Neural cell (in vitro differentiated cells): ENCODE results near the gene RAET1G. TPM values are rescaled to one million over a fixed set of nuclear protein-coding genes. Genes with fewer than 3 reads are reported as not detected.
"Not testable (repeated sequence)": the region's sequence is repeated elsewhere in the genome, so short reads cannot be mapped to it uniquely, and the experiment has no call there.

Experiments
- H2AFZ ChIP-seq: fragments of 200-600, 300-800 bp; sonication (generic), shearing (Covaris generic); 2 replicates; pipeline ENCODE4 v1.6.0; 2014; ENCODE audit warnings: low read depth, mild to moderate bottlenecking, antibody characterized with exemption, low read length, moderate library complexity
- H3F3A ChIP-seq: fragments of 200-600 bp; shearing (Covaris generic); 2 replicates; pipeline ENCODE4 v1.6.1; 2016; ENCODE audit warnings: mild to moderate bottlenecking, moderate library complexity, mixed read lengths, antibody characterized with exemption, low read length; ENCODE audit not compliant: insufficient read depth, poor library complexity, severe bottlenecking
- H3K27ac ChIP-seq: fragments of 200-600, 300-800 bp; sonication (generic), shearing (Covaris generic); 2 replicates; pipeline ENCODE4 v1.5.1; 2014; ENCODE audit warnings: mild to moderate bottlenecking, low read length, moderate library complexity
- H3K27me3 ChIP-seq: fragments of 300-800, 200-600 bp; sonication (generic), shearing (Covaris generic); 2 replicates; pipeline ENCODE4 v1.6.0; 2014; ENCODE audit warnings: mild to moderate bottlenecking, low read depth, low read length, moderate library complexity; ENCODE audit not compliant: insufficient read depth
- H3K36me3 ChIP-seq: fragments of 300-800, 200-600 bp; sonication (generic), shearing (Covaris generic); 2 replicates; pipeline ENCODE4 v1.5.1; 2014; ENCODE audit warnings: mild to moderate bottlenecking, antibody characterized with exemption, low read length, moderate library complexity; ENCODE audit not compliant: insufficient read depth
- H3K4me2 ChIP-seq: fragments of 300-800, 200-600 bp; sonication (generic), shearing (Covaris generic); 2 replicates; pipeline ENCODE4 v1.6.0; 2014; ENCODE audit warnings: mild to moderate bottlenecking, low read length
- H3K4me3 ChIP-seq: fragments of 300-800, 200-600 bp; sonication (generic), shearing (Covaris generic); 2 replicates; pipeline ENCODE4 v1.5.1; 2014; ENCODE audit warnings: mild to moderate bottlenecking, low read length, moderate library complexity
- H3K79me2 ChIP-seq: fragments of 200-600 bp; shearing (Covaris generic); replicated peaks from 2 replicates; pipeline ENCODE4 v1.6.0; 2014; ENCODE audit warnings: mild to moderate bottlenecking, low read length, moderate library complexity; ENCODE audit not compliant: insufficient read depth
- H3K9ac ChIP-seq: fragments of 300-800, 200-600 bp; sonication (generic), shearing (Covaris generic); 2 replicates; pipeline ENCODE4 v1.6.1; 2016; ENCODE audit warnings: mild to moderate bottlenecking, low read length, mixed read lengths
- H3K9me2 ChIP-seq: fragments of 200-600 bp; shearing (Covaris generic); 2 replicates; pipeline ENCODE4 v1.6.1; 2016; ENCODE audit warnings: mild to moderate bottlenecking, low read length, mixed read lengths; ENCODE audit not compliant: insufficient read depth
- H3K9me3 ChIP-seq: fragments of 200-600, 300-800 bp; sonication (generic), shearing (Covaris generic); 2 replicates; pipeline ENCODE4 v1.6.1; 2016; ENCODE audit warnings: mild to moderate bottlenecking, mixed run types, low read length, moderate library complexity, mixed read lengths
- H4K20me1 ChIP-seq: fragments of 200-600 bp; shearing (Covaris generic); 2 replicates; pipeline ENCODE4 v1.6.1; 2016; ENCODE audit warnings: mild to moderate bottlenecking, mixed run types; ENCODE audit not compliant: insufficient read depth
- EP300 ChIP-seq: fragments of 450-650 bp; conservative IDR thresholded peaks from 2 replicates; pipeline ENCODE4 v1.6.1; 2014; ENCODE audit warnings: antibody characterized with exemption, mild to moderate bottlenecking, moderate library complexity; ENCODE audit not compliant: poor library complexity, severe bottlenecking
- EZH2 ChIP-seq: fragments of 200-600, 300-800 bp; shearing (Covaris generic), sonication (generic); IDR thresholded peaks from 2 replicates; pipeline ENCODE4 v1.6.1; 2014; ENCODE audit warnings: antibody characterized with exemption, low read length, borderline replicate concordance, mild to moderate bottlenecking; ENCODE audit not compliant: insufficient read depth, poor library complexity, severe bottlenecking
- MXI1 ChIP-seq: fragments of 450-650 bp; conservative IDR thresholded peaks from 2 replicates; pipeline ENCODE4 v1.6.1; 2014; ENCODE audit warnings: antibody characterized with exemption, mild to moderate bottlenecking; ENCODE audit not compliant: poor library complexity, severe bottlenecking
- POLR2AphosphoS5 ChIP-seq: IDR thresholded peaks from 2 replicates; pipeline ENCODE4 v1.6.1; 2012
- RAD21 ChIP-seq: fragments of 450-650 bp; conservative IDR thresholded peaks from 2 replicates; pipeline ENCODE4 v1.6.1; 2014; ENCODE audit warnings: antibody characterized with exemption, mild to moderate bottlenecking, moderate library complexity
- REST ChIP-seq: IDR thresholded peaks from 2 replicates; pipeline ENCODE4 v1.6.1; 2012; ENCODE audit warnings: borderline replicate concordance
- SMC3 ChIP-seq: fragments of 450-650 bp; conservative IDR thresholded peaks from 2 replicates; pipeline ENCODE4 v1.6.1; 2014; ENCODE audit warnings: antibody characterized with exemption, mild to moderate bottlenecking, moderate library complexity; ENCODE audit not compliant: poor library complexity
- TAF1 ChIP-seq: IDR thresholded peaks from 2 replicates; pipeline ENCODE4 v1.6.1; 2012; ENCODE audit warnings: low read depth
- polyA plus RNA-seq: library from polyadenylated mRNA; depleted of rRNA; stranded (reverse); fragments of >200 nt; gene quantifications from 2 replicates; pipeline ENCODE4 v1.2.3, GENCODE V29; 2014
- TF ChIP-seq, protein P1 (sequence below): fragments of 450-650 bp; IDR thresholded peaks from 2 replicates; pipeline ENCODE4 v1.5.1; 2014; ENCODE audit warnings: antibody characterized with exemption, mild to moderate bottlenecking, moderate library complexity; ENCODE audit not compliant: poor library complexity, severe bottlenecking

Gene RAET1G
- polyA plus RNA-seq, 1 donor from 2014 or later = not detected

DNA sequence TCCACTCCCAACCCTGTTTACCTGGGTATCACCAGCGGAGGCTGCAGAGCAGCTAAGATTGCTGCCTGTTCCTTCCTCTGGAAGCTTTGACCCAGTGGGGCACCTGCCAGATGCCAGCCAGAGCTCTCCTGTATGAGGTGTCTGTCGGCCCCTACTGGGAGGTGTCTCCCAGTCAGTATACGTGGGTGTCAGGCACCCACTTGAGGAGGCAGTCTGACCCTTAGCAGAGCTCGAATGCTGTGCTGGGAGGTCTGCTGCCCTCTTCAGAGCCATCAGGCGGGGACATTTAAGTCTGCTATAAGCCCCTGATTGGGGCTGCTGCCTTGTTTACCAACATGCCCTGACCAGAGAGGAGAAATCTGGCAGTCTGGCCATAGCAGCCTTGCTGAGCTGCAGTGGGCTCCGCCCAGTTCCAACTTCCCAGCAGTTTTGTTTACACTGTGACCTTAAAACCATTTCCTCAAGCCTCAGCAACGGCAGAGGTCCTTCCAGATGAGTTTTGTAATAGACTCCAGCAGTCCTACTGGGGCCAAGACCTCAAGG is 27.8 kb downstream of the RAET1G start:
- Histone ChIP-seq H3K9me2 (no peaks in the 10 kb centered on the region), H3K9ac (no peak overlapping the region), H3F3A (no peaks in the 10 kb centered on the region), H3K27me3 (no peaks in the 10 kb centered on the region), H3K4me3 (no peak overlapping the region), H4K20me1 (no peaks in the 10 kb centered on the region), H3K9me3 (no peaks in the 10 kb centered on the region), H3K79me2 (no peaks in the 10 kb centered on the region), H3K27ac (no peak overlapping the region), H3K36me3 (no peaks in the 10 kb centered on the region), H3K4me2 (no peak overlapping the region), H2AFZ (no peak overlapping the region)
- TF ChIP-seq SMC3 (no peak), MXI1 (no peak), EZH2 (no peak), POLR2AphosphoS5 (no peak), TAF1 (no peak), EP300 (no peak), RAD21 (no peak), REST (no peak)
- TF ChIP-seq, protein P1, sequence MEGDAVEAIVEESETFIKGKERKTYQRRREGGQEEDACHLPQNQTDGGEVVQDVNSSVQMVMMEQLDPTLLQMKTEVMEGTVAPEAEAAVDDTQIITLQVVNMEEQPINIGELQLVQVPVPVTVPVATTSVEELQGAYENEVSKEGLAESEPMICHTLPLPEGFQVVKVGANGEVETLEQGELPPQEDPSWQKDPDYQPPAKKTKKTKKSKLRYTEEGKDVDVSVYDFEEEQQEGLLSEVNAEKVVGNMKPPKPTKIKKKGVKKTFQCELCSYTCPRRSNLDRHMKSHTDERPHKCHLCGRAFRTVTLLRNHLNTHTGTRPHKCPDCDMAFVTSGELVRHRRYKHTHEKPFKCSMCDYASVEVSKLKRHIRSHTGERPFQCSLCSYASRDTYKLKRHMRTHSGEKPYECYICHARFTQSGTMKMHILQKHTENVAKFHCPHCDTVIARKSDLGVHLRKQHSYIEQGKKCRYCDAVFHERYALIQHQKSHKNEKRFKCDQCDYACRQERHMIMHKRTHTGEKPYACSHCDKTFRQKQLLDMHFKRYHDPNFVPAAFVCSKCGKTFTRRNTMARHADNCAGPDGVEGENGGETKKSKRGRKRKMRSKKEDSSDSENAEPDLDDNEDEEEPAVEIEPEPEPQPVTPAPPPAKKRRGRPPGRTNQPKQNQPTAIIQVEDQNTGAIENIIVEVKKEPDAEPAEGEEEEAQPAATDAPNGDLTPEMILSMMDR = no peak

- not testable (repeated sequence) for H3K9me2 ChIP-seq, H3K36me3 ChIP-seq, H3K4me2 ChIP-seq, H3K27me3 ChIP-seq, H3F3A ChIP-seq, H2AFZ ChIP-seq, H3K79me2 ChIP-seq, H4K20me1 ChIP-seq, H3K27ac ChIP-seq, H3K9ac ChIP-seq, H3K4me3 ChIP-seq, H3K9me3 ChIP-seq
Observed at GRCh38 chr6:149891864-149892263, 31.1 kb downstream of the RAET1G start.

GRCh38 chr6:149891259-149891658 is 31.7 kb downstream of the RAET1G start:
- Histone ChIP-seq H3K27me3 (no peaks in the 10 kb centered on the region), H2AFZ (no peak overlapping the region), H3K36me3 (no peaks in the 10 kb centered on the region), H3K79me2 (no peaks in the 10 kb centered on the region), H3K9me3 (no peaks in the 10 kb centered on the region), H3K4me3 (no peak overlapping the region), H3K4me2 (no peak overlapping the region), H3K9me2 (no peaks in the 10 kb centered on the region), H3K27ac (no peak overlapping the region), H3K9ac (no peak overlapping the region), H4K20me1 (no peaks in the 10 kb centered on the region), H3F3A (no peaks in the 10 kb centered on the region)
- TF ChIP-seq SMC3 (no peak), MXI1 (no peak), POLR2AphosphoS5 (no peak), RAD21 (no peak), REST (no peak), EZH2 (no peak), EP300 (no peak), TAF1 (no peak)
- TF ChIP-seq, protein P1 = no peak
